ENCODE results near the gene PPP2R3A.

DNA sequence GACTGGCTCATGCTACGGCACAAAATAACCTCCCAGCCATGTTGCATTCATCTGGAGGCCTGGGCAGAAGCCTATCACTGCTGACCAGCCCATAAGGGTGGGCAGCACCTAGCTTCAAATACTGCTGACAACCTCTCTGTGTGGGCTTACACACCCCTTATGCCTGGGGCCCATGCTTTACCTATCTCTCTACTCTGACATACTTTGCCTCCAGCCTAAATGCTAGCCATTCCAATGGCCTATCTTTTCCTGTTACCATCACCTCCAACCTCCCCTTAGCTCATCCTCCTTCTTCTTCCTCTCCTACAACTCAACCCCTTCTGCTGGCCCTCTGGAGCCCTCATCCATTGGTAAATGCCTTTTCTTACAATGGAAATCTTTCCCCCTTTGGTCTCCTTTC, 41.0 kb upstream of the PPP2R3A start:
- TF ChIP-seq, protein P1, sequence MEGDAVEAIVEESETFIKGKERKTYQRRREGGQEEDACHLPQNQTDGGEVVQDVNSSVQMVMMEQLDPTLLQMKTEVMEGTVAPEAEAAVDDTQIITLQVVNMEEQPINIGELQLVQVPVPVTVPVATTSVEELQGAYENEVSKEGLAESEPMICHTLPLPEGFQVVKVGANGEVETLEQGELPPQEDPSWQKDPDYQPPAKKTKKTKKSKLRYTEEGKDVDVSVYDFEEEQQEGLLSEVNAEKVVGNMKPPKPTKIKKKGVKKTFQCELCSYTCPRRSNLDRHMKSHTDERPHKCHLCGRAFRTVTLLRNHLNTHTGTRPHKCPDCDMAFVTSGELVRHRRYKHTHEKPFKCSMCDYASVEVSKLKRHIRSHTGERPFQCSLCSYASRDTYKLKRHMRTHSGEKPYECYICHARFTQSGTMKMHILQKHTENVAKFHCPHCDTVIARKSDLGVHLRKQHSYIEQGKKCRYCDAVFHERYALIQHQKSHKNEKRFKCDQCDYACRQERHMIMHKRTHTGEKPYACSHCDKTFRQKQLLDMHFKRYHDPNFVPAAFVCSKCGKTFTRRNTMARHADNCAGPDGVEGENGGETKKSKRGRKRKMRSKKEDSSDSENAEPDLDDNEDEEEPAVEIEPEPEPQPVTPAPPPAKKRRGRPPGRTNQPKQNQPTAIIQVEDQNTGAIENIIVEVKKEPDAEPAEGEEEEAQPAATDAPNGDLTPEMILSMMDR (IDR thresholded peaks at IDR 0.05), result no peak
- no peak for TF ChIP-seq POLR2A (IDR thresholded peaks at IDR 0.05)

Data from ovary (tissue), 3 donors.